Measurements from ENCODE around the gene GRIN1.

Gene GRIN1

DNA sequence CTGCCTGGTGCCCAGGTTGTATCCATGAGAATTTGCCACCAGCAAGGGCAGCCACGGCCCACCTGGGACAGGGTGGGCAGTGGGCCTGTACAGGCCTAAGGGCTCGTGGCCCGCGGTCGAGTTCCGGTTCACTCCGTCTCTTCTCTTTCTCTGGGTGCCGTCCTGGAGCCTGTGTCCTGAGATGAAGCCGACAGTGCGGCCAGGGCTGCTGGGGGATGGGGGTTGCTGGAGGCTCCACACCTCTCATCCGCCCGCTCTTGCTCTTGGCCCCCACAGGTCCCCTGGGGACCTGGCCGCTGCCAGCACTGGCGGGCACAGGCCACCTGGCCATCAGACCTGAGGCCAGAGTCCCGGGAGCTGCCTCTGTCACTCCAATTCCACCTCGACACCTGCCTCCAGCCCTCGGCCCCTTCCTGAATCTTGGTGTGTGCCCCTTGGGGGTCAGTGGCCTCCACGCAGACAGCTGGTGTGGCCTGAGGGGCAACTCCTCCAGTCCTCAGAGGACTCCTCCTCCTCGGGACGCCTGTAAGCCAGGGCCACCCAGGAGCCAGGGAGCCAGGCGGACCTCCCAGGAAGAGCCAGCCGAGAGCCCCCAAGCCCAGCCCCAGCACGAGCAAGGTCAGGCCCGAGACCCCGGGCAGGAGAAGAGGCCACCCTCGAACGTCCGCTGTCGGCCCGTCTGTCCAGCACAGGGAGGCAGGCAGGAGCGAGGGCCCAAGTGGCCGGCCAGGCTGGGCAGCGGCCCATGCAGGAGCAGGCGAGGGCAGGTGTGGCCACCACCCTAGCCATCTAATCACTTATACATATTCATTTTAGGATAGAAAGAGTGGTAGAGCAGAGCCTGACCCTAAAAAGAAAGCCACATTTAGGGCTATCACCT is 25.7 kb downstream of the GRIN1 start:
- DNase-seq (ENCODE audit: low spot score): no peak
- ChIA-PET POLR2A (ENCODE audit: low non-redundant PET) (no interaction called here), CTCF (interaction anchor here (0.6 to 1.6 kb wide), 3 partner anchors 63 to 111 kb away, joined by 3 to 4 read pairs (median 3); partner anchors contain the start of gene RNF224)
- TF ChIP-seq, protein P1, sequence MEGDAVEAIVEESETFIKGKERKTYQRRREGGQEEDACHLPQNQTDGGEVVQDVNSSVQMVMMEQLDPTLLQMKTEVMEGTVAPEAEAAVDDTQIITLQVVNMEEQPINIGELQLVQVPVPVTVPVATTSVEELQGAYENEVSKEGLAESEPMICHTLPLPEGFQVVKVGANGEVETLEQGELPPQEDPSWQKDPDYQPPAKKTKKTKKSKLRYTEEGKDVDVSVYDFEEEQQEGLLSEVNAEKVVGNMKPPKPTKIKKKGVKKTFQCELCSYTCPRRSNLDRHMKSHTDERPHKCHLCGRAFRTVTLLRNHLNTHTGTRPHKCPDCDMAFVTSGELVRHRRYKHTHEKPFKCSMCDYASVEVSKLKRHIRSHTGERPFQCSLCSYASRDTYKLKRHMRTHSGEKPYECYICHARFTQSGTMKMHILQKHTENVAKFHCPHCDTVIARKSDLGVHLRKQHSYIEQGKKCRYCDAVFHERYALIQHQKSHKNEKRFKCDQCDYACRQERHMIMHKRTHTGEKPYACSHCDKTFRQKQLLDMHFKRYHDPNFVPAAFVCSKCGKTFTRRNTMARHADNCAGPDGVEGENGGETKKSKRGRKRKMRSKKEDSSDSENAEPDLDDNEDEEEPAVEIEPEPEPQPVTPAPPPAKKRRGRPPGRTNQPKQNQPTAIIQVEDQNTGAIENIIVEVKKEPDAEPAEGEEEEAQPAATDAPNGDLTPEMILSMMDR (conservative IDR thresholded peaks at IDR 0.05; ENCODE audit: low read depth): no peak
- H3K27ac ChIP-seq: no peak overlapping the region

DNA sequence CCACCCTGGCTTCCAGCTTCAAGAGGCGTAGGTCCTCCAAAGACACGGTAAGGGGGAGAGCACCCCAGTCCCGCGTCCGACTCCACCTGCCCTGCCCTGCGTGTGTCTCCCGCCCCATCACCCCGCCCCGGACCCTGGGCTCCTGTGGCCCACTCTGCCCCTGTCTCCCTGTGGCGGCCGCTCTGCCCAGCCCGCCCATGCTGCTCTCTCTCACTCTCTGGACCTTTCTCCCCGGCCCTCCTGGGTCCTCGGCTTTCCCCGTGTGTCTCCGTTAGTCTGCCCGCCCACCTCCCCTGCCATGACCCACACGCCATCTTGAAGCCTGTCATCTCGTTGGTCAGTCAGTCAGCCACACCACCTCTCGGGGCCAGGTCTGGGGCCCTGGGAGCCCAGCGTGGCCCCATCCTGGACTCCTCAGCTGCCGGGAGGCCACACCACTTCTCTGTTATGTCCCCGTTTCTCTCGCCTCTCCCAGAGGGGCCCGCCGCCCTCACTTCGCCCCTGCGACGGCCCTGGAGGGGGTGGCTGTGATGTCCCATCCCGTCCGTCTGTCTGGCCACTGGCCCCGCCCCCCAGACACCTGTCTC is 26.4 kb downstream of the GRIN1 start:
- no peak for DNase-seq (ENCODE audit: low spot score)
- ChIA-PET POLR2A (ENCODE audit: low non-redundant PET) (no interaction called here), CTCF (interaction anchor here (0.6 to 1.6 kb wide), 7 partner anchors 62 to 940 kb away, joined by 3 to 4 read pairs (median 3); partner anchors contain the start of gene RNF224)
- H3K27ac ChIP-seq: no peak overlapping the region
- TF ChIP-seq, protein P1 (conservative IDR thresholded peaks at IDR 0.05; ENCODE audit: low read depth): no peak

DNA sequence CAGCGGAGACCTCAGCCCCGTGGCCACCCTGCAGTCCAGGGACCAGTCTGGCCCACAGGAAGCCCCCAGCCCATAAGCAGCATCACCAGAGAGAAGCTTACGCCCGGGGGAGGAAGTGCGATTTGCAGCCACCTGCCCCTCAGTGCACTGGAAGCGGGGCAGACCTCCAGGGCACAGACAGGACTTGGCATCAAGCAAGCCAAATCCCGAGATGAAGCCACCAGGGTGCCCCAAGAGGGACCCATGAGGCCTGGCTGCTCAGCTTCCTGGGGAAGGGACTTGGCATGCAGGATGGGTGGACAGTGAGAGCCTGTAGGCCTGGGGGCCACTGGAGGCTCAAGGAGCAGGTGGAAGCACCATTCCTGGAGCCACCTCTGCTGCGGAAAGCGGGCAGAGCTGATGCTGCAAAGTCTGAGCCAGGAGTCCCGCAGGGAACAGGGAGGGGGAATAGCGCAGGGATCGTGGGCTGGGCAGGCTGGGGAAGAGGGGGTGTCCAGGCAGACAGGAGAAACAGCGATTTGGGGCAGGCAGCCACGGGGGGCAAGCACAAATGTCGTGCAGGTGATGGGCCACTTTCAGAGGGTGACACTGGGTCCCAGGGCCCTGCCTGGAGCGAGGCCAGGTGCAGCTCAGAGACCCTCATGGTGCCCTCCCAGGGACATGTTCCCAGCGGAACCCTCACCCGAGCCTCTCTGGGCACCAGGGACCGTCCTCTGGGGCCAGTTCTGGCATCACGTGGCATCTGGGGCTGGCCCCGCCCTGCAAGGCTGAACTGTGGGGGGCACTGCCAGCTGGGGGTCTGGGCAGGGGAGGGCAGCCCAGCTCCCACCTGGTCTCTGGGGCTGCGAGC is 27.7 kb downstream of the GRIN1 start:
- CTCF ChIA-PET: interaction anchor here (0.6 to 1.6 kb wide), 6 partner anchors 10 to 136 kb away, joined by 3 to 6 read pairs (median 4); partner anchors contain the start of gene RNF224
- DNase-seq (ENCODE audit: low spot score): no peak
- POLR2A ChIA-PET (ENCODE audit: low non-redundant PET): interaction anchor here (0.8 kb wide), 1 partner anchor 23 kb away, joined by 6 read pairs; no protein-coding TSS in a partner anchor
- no peak overlapping the region for H3K27ac ChIP-seq
- TF ChIP-seq, protein P1 (conservative IDR thresholded peaks at IDR 0.05; ENCODE audit: low read depth): no peak

DNA sequence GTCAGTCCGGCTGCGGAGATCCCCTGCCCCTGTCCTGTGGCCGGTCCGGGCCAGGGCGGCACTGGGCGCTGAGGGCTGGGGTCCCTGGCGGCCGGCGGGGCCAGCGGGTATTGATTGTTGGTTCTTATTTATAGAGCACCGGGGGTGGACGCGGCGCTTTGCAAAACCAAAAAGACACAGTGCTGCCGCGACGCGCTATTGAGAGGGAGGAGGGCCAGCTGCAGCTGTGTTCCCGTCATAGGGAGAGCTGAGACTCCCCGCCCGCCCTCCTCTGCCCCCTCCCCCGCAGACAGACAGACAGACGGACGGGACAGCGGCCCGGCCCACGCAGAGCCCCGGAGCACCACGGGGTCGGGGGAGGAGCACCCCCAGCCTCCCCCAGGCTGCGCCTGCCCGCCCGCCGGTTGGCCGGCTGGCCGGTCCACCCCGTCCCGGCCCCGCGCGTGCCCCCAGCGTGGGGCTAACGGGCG is 28.4 kb downstream of the GRIN1 start:
- no peak for DNase-seq (ENCODE audit: low spot score)
- POLR2A ChIA-PET (ENCODE audit: low non-redundant PET): interaction anchor here (0.8 kb wide), 1 partner anchor 22 kb away, joined by 6 read pairs; no protein-coding TSS in a partner anchor
- H3K27ac ChIP-seq: no peak overlapping the region
- TF ChIP-seq, protein P1 (conservative IDR thresholded peaks at IDR 0.05; ENCODE audit: low read depth): no peak
- CTCF ChIA-PET: no interaction called here

DNA sequence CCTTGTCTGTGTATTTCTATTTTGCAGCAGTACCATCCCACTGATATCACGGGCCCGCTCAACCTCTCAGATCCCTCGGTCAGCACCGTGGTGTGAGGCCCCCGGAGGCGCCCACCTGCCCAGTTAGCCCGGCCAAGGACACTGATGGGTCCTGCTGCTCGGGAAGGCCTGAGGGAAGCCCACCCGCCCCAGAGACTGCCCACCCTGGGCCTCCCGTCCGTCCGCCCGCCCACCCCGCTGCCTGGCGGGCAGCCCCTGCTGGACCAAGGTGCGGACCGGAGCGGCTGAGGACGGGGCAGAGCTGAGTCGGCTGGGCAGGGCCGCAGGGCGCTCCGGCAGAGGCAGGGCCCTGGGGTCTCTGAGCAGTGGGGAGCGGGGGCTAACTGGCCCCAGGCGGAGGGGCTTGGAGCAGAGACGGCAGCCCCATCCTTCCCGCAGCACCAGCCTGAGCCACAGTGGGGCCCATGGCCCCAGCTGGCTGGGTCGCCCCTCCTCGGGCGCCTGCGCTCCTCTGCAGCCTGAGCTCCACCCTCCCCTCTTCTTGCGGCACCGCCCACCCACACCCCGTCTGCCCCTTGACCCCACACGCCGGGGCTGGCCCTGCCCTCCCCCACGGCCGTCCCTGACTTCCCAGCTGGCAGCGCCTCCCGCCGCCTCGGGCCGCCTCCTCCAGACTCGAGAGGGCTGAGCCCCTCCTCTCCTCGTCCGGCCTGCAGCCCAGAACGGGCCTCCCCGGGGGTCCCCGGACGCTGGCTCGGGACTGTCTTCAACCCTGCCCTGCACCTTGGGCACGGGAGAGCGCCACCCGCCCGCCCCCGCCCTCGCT is 29.0 kb downstream of the GRIN1 start:
- DNase-seq (ENCODE audit: low spot score): no peak
- TF ChIP-seq, protein P1 (conservative IDR thresholded peaks at IDR 0.05; ENCODE audit: low read depth): no peak
- POLR2A ChIA-PET (ENCODE audit: low non-redundant PET): interaction anchor here (1.7 to 2.0 kb wide), 2 partner anchors 21 to 39 kb away, joined by 5 to 6 read pairs; partner anchors contain the start of genes ANAPC2 and SSNA1
- CTCF ChIA-PET: interaction anchor here (0.7 to 1.4 kb wide), 2 partner anchors 22 to 67 kb away, joined by 3 to 6 read pairs; no protein-coding TSS in a partner anchor
- H3K27ac ChIP-seq: no peak overlapping the region

All from RWPE1 (cell line).